ENCODE results near the gene PLEKHA1. TPM values are rescaled to one million over a fixed set of nuclear protein-coding genes. Genes with fewer than 3 reads are reported as not detected.
A peak's percentile ranks its signal among the peaks of the same experiment; 100 is the strongest.

PLEKHA1 gene
- polyA plus RNA-seq, 12 donors, result 31.0 to 48.4 (median 36.6) TPM; not detected in 1

GRCh38 chr10:122374859-122375678, 561 bp downstream of the PLEKHA1 start:
- DNase-seq, result peak; percentile 46

- no peak for DNase-seq
These were observed 1.2 kb downstream of the PLEKHA1 start for GRCh38 chr10:122375679-122376160.

GRCh38 chr10:122376364-122376961, 2.0 kb downstream of the PLEKHA1 start:
- no peak for DNase-seq

- no peak for DNase-seq
These were observed 4.5 kb downstream of the PLEKHA1 start for GRCh38 chr10:122379041-122379440.

- no peak for DNase-seq
These were observed 5.0 kb downstream of the PLEKHA1 start for GRCh38 chr10:122379537-122379936.

- DNase-seq, result no peak
These were observed 6.2 kb downstream of the PLEKHA1 start for GRCh38 chr10:122380703-122381102.

GRCh38 chr10:122381680-122382079, 7.2 kb downstream of the PLEKHA1 start:
- DNase-seq, result no peak

GRCh38 chr10:122386514-122386913, 12.0 kb downstream of the PLEKHA1 start:
- DNase-seq, result no peak

- no peak for DNase-seq
These were observed 13.1 kb downstream of the PLEKHA1 start for GRCh38 chr10:122387572-122387971.

GRCh38 chr10:122388287-122388997, 13.9 kb downstream of the PLEKHA1 start:
- DNase-seq, result no peak

- DNase-seq, result no peak
These were observed 15.8 kb downstream of the PLEKHA1 start for GRCh38 chr10:122390271-122390670.

- no peak for DNase-seq
These were observed 16.2 kb downstream of the PLEKHA1 start for GRCh38 chr10:122390679-122391078.

GRCh38 chr10:122391875-122392274, 17.4 kb downstream of the PLEKHA1 start:
- no peak for DNase-seq

GRCh38 chr10:122392835-122393234, 18.3 kb downstream of the PLEKHA1 start:
- DNase-seq, result no peak

- no peak for DNase-seq
These were observed 18.8 kb downstream of the PLEKHA1 start for GRCh38 chr10:122393288-122393687.

GRCh38 chr10:122402548-122403131, 28.1 kb downstream of the PLEKHA1 start:
- DNase-seq, result no peak

GRCh38 chr10:122404576-122404975, 30.1 kb downstream of the PLEKHA1 start:
- no peak for DNase-seq

- DNase-seq, result no peak
These were observed 33.0 kb downstream of the PLEKHA1 start for GRCh38 chr10:122407375-122408125.

GRCh38 chr10:122413327-122413726, 38.8 kb downstream of the PLEKHA1 start:
- no peak for DNase-seq

GRCh38 chr10:122417667-122418066, 43.2 kb downstream of the PLEKHA1 start:
- DNase-seq, result no peak

- DNase-seq, result no peak
These were observed 44.5 kb downstream of the PLEKHA1 start for GRCh38 chr10:122419016-122419415.

Data from muscle of arm (tissue), 12 donors.